GM04504 (cell line): ENCODE data around the gene PI4KA.

ENCODE experiments used
- DNase-seq: peaks from one replicate; pipeline ENCODE4 v3.0.0-alpha.2; 2012; ENCODE audit warnings: low read depth

The PI4KA gene

DNA sequence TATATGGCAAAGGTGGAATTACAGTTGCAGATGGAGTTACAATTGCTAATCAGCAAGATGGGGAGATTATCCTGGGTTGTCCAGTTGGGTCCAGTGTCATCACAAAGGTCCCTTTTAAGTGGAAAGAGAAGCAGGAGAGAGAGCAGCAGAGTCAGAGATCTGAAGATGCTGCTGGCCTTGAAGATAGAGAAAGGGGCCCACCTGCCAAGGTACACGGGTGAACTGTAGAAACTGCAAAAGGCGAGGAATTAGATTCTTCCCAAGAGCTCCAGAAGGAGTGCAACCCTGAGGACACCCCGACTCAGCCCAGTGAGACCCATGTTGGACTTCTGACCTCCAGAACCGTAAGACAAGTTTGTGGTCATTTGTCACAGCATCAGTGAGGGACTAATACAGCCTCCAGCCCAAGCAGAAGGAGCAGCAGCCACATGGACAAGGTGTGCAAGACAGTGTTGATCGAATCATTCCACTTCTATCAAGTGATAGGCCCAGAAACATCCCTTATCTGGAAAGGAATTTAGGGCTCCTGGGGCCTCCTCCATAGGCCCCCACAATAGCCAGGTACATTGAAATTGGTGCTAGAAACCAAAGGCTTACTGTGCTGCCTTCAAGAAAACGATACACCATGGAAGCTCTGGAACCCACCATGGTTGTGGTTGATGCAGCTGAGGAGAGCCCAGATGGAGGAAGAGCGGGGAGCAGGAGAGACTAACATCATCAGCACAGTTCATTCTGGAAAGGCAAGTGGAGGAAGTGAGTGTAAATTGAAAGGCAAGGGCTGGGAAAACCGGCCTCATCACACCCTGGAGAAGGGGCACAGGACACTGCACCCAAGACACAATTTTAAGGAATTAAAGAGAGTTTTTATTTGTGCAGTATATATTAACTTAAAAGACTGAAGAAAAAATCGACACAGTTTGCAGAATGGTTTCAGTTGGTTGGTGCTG lies 23.5 kb upstream of the PI4KA start:
- no peak for DNase-seq

DNA sequence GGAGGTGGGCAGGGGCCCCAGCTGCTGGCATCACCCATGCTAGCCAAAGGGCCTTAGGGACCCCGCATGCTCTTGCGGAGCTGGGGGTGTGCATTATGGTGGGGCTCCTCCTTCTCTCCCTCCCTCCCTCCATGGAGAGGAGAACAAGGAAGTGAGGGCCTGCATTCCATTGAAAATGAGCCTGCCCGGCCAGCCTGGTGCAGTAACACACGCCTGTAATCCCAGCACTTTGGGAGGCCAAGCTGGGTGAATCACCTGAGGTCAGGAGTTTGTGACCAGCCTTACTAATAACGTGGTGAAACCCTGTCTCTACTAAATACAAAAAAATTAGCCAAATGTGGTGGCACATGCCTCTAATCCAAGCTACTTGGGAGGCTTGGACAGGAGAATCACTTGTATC lies 22.6 kb upstream of the PI4KA start:
- DNase-seq = no peak

DNA sequence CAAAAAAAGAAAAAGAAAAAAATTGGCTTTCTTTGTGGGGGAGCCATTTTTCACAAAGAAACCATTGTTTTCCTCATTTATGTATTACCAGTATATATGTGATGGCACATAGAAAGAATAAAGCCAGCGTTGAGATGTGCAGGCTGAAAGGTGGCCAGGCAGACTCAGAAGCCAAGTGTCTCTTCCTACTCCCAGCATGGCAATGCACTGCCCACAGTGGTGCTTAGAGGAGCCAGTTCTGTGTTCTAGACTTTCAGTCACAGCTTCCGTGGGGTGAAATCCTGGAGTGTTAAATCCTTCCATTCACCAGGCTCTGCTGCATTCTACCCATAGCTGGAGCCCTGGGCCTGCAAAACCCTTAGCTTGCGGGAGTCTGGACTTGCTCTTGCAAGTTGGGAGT lies 19.1 kb upstream of the PI4KA start:
- no peak for DNase-seq

DNA sequence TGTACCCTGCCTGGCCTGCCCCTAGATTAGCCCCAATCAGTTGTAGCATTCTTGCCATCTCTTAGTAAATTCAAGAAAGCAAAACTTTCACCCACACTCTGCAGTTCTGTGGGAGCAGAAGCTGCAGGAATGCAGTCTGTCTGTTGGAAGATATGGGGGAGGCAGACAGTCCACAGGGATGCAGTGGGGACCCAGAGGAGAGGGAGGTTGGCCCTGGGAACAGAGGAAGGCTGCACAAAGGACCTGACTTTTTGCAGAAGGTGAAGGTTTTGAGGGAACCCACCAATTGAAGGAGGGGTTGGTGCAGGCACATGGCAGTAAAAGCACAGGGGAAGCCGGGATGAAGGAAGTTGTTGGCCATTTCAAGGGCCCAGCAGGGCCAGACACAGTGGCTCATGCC lies 16.7 kb upstream of the PI4KA start:
- no peak for DNase-seq

DNA sequence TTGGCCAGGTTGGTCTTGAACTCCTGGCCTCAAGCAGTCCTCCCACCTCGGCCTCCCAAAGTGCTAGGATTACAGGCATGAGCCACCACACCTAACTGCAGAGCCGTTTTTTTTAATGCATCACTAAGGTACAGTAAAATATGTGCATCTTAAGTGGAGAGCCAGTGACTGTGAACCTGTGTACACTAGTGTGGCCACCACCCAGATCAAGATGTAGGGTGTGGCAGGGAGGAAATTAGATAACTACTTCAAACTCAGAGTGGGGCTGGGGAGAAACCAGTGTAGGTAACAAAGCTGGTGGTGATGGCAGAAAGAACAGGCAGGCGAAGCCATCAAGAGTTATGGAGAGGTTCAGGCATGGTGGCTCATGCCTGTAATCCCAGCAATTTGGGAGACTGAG lies 14.6 kb upstream of the PI4KA start:
- DNase-seq = no peak

DNA sequence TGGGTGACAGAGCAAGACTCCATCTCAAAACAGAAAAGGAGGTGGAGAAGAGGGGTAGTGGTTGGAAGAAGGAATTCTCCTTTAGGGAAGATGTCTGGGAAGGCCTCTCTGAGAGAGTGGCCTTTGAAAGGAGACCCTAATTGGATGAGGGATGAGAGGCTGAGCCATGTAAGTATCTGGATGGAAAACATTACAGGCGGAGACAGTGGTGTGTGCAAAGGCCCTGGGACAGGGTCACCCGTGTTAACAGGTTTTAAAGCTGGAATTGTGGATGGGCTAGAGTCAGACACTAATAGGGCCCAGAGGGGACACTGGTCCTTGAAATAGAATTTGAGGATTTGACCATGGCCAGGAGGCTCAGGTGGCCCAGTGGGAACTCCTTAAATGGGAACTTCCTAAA lies 10.6 kb upstream of the PI4KA start:
- no peak for DNase-seq

DNA sequence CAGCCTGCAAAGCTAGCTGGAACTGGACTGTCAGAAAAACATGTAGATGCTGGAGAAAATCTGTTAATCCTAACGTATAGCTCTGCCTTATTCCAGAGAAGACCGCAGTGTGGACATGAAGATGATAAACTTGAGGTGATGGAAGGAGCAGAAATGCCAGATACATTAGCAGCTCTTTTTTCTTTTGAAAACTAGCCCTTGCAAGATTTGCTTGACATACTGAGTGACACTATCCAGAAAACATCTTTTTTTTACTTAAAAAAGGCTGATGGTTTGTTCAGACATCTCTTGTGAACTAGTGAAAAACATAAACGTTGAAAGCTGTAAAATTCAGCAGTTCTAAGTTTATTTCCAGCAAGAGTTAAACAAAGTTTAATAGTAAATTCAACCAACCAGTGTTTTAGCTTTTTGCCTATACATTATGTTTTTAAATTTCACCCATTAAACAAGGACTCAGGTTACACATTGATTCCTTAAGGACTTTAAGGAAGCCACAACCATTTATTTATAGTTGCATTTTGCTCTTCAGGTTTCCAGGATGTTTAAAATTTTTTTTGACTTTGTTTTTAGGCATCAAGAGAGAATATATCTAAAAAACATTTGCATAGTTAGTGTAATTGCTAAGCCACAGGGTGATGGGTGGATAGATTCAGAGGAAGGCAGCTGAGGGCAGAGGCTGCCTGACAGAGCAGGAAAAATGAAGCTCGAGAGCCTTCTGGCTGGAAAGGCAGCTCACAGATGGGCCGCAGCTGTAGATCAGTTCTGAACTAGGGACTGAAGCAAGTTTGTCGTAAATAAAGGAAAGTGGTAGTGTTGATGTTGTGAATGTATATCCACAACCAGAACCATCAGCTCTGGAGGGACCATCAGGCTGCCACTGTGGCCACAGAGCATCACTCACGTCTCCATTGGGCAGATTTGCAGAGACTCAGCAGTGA lies 9.7 kb upstream of the PI4KA start:
- no peak for DNase-seq

DNA sequence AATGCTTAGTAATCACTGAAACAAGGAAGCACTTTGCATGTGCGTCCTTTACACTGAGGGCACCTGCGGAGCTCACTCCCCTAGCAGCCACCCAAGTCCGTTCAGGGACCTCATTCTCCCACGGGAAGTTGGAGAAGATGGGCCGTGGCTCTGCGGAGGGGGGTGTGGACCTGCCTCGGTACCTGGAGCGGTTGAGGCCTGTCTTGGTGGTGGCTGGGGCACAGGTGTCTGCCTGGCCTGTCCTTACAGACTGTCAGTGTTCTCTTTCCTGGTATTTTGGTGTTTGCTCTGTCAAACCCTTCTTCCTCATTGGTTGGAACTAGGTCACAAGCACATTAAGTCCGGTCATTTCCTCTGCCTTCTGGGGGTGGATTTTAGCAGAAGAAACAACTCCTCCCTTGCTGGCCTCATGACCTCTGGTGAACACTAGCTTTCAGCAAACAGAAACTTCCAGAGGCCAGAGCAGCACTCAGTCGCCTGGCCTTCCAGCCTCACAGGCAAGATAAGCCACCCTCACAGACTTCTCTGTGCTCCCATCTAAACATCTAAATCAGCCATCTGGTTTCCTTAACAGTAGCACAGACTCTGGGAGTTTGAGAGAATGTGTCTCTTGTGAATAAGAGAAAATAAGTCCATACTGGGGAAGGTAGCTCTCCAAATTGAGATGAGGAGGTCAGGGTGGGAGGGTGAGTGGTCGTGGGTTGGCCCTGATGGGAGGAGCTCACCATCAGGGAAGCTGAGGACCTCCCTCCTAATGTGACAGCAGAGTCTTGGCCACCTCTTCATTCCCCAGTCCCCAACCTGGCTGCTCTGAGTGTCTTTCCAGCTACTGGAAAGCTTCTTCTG lies 8.8 kb upstream of the PI4KA start:
- DNase-seq = no peak

DNA sequence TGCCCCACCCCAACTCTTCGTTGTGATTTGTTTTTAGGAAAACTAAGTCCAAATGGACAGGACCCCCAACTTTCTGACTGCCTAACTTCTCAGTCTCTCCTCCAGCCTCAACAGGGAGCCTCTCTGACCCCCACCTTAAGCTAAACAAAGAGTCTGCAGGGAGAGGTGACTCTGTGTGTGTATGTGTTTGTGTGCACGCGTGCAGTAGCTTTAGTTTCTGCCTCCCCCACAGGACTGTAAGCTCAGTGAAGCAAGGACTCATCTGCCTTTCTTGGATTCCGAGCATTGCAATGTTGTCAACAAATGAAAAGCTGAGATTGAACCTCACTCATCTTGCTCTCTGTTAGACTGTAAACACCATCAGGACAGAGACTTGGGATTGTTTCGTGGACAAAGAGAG lies 8.1 kb upstream of the PI4KA start:
- no peak for DNase-seq

DNA sequence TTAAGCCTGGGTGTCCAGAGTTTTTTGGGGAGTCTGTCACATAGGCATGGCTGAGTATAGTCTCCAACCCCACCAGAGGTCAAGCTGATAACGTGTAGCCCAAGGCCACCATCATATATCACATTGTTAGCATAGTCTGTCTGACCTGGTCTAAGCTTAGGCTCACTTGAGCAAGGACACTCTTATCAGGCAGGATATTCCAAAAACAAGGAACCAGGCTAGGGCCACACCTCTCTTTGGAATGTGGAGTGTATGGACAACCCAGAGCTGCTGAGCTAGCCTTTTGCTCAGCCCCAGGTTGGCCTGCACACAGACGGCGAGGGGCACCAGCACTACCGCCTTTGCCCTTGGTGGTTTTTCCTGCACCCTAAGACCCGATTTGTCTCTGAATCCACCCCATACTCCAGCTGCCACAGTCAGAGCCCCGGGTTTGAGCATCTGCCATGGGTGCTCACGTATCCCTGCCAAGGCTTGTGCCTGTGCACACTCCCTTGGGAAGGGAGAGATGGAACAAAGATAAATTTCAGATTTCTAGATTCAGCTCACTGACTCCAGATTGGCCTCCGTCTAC lies 7.3 kb upstream of the PI4KA start:
- no peak for DNase-seq

DNA sequence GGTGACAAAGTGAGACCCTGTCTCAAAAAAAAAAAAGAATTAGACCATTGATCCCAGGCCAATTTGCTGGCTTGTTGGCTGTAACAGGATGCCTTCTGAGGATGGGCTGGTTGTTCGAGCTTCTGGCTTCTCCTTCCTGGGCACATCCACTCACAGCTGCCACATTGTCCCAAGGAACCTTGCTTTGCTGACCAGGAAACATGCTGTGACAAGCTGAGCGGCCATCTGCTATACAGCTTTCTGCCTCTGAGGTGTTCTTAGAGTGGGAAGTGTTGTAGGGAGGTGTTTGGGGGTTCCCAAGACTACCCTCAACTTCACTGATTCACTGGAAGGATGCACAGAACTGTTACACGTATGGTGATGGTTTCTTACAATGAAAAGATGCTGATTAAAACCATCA lies 6.7 kb upstream of the PI4KA start:
- DNase-seq = no peak

DNA sequence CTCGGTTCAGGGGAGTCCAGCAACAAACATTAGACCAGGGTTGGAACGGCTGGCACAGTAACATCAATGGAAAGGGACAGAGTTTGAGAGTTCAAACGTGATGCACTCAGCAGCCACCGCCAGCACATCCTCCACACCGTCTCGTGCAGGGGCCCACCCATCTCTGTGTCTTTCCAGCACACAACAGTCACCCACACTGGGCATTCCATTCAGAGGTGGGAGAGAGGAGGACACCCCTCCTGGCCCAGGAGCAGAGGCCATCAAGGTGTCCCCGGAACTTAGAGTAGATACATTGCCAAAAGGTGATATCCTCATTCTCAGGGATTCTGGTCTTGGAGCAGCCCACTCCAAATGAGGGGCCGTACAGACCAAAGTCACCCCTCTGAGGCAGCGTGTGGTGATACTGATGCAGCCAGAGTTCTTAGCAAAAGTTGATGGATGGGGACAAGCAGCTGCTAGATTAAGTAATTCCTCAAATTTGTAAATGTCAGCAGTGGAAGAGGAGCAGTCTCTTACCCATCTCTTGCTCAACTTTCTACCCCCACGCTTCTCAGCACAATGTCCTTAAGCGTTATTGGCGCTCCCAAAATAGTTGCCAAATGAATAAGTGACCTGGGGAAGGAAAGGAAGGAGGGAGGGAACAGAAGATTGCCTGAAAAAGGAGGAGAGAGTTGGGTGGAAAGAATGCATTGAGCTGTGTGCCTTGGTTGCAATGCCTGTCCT lies 5.7 kb upstream of the PI4KA start:
- DNase-seq = no peak

DNA sequence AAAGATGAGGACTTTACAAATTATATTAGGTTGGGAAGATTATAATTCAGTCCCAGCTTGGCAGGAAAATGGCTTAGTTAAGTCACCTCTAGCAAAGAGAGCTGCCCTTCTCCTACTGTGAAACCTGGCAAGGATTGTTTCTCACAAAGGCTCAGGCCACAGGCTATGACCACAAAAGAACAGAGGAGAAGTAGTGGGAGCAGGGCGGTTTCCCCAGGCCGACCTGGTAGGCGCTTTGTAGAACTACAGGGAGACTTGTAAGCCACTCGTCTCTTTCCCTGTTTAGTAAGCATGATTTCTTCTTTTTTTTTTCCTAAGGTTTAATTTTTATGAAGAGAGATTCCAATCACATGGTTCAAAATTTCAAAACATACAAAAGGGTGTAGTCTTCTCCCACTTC lies 4.8 kb upstream of the PI4KA start:
- no peak for DNase-seq

DNA sequence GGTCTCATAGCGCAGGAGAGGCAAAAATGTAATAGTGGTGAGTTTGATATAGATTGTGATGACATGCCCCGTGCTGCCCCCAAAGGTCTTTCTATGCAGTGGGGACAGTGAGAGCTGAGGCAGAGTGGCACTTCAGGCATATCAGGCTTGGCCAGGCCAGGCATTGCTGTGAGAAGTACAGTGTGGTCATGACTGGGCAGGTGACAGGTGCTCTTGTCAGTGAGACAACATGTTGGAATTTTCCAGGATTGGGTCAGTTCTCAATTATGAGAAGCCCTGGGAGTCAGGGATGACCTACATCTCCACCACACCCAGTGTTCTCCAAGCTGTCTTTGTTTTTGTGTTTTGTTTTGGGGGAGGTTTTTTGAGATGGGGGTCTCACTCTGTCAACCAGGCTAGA lies 3.9 kb upstream of the PI4KA start:
- DNase-seq = no peak

DNA sequence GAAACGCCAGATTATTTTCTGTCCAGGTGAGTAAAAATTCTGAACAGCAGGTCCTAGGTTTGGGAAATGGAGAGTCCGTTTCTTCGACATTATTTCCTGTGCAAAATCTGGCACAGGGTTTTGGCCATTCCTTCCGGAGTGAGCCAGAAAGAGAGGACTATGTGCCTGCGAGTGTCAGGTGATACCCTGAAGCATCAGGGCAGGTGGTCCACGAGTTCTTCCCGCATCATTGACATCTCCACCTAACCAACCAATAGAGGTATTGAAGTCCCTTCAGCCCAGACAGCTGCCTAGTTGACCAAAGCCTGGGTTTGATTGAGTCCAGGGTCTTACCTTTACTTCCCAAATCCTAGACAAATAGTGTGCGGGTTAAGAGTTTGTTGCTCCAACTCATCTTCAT lies 1.0 kb upstream of the PI4KA start:
- no peak for DNase-seq

DNA sequence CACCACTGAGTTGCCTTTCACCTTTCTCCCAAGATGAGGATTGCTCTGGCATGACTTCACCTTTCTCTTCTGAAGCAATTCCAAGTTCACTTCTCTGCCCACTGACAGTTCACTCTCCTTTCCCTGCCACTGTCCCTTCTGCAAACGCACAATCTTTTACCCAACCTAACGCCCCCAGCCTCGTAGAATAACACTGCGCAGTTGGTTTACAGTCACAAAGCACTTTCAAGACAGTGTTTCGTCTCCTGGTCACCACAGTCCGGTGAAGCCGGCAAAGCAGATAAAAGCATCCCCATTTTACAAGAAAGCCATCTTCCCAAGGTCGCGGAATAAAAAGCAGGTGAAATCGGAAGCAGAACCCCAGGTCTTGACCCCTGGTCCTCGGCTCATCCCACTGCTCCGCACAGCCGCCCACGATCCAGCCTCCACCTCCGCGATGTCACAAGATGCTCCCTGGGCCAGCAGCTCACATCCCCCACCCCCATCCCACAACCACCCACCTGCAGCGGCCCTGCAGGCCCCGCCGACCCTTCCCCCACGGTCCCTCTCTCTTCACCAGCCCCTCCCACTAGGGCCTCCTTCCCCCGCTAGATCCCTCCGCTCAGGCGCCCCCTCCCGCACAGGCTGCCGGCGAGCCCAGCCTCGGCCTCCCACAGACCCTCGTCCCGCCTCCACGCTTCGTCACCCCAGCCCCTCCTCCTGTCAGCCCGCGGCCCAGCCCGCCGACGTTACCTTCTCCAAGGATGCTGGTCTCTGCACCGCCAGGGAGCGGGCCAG lies 585 bp downstream of the PI4KA start:
- DNase-seq = peak; percentile 50

DNA sequence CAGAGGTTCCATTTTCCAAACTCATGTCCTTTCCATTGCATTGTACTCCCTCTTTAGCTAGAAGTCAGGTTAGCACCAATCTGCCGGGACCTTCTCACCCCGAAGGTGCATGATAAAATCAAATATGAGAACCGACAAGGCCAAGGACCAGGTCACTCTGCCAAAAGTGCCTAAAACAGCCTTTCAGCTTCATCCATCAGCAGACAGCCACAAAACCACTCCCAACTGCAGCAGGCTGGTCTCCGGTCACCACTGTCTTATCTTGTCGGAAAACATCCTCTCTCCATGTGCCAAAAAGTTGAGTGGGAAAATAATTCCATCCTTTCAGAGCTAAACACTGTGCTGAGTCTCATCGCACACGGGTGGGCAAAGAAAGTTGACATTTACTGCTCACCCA lies 1.4 kb downstream of the PI4KA start:
- no peak for DNase-seq

DNA sequence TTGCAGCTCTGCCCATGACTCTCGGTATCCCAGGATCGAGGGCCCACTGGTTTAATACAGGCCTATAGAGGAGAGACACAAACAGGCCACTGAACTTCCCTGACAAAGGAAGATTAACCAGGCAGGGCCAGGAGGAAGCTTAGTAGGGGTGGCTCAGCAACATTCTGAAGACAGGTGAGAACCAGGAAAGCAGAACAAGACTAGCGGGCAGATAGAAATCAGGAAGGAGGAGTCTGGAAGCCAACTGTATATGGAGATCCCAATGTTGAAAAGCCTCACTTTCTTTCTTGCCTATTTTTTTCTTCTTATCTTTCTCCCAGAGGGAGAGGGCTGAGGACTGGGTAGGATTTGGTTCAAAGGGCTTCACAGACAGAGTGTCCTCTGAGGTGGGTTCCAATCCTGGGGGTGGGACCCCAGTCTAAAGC lies 5.4 kb downstream of the PI4KA start:
- no peak for DNase-seq

DNA sequence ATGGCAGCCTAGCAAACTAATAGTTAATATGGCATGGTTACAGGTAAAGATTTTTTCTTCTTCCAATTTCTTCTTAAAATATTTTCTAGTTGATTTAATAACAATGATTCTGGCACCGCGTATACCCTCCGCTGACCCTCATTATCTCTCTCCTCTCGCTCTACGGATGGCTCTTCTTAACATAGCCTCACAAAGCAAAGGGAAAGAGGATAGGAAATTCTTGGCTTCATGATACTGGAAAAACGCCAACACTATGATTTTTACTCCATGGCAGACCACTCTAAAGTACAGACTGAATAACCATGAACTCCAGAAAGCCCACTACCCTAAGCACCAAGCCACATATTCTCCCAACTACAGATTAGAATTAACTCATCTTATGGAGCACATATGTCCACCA lies 6.1 kb downstream of the PI4KA start:
- DNase-seq = no peak

DNA sequence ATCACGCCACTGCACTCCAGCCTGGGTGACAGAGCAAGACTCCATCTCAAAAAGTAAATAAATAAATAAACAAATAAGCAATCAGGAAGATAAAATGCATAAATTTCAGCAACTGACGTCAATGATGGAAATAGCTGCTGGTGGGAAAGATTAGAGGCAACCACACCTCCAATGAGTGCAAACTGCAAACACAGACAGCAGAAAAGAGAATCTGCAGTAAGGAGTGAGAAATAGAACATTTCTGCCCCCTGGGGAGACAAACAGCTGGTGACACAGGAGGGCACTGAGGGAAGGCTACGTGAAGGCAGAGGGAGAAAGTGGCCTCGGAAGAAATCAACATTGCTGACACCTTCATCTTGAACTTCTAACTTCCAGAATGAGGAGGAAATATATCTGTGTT lies 6.5 kb downstream of the PI4KA start:
- DNase-seq = no peak
